ENCODE results near the gene PLCL1.
A peak's percentile ranks its signal among the peaks of the same experiment; 100 is the strongest.

Gene PLCL1

DNA sequence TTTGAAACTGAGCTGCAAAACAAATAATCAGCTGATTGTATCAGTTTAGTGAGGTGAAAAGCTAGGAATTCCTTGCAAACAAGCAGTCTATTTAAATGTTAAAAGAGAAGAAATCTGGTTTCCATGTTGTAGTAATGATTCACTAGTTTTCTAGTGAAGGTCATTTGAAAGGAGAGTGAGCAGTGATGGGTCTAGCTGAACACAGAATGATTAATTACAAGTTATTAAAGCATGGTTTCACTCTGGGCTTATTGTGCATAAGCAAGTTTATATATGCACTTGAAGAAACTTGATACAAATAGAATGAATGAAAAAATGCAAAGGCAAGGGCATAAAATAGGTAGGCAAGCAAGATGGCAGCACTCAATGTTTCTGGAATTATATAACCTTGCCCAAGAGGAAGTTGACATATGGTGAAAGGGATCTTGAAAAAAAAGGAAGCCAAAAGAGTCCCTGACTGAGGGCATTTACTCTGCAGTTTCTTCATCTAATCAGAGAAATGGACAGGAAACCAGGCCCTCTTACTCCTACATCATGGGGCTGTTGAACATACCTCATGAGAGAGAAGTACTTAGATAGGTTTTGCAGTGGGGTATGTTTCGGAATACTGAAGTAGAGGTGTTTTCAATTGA lies 53.2 kb downstream of the PLCL1 start:
- TF ChIP-seq, protein P1, sequence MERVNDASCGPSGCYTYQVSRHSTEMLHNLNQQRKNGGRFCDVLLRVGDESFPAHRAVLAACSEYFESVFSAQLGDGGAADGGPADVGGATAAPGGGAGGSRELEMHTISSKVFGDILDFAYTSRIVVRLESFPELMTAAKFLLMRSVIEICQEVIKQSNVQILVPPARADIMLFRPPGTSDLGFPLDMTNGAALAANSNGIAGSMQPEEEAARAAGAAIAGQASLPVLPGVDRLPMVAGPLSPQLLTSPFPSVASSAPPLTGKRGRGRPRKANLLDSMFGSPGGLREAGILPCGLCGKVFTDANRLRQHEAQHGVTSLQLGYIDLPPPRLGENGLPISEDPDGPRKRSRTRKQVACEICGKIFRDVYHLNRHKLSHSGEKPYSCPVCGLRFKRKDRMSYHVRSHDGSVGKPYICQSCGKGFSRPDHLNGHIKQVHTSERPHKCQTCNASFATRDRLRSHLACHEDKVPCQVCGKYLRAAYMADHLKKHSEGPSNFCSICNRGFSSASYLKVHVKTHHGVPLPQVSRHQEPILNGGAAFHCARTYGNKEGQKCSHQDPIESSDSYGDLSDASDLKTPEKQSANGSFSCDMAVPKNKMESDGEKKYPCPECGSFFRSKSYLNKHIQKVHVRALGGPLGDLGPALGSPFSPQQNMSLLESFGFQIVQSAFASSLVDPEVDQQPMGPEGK (CRISPR knock-in tag; IDR thresholded peaks at IDR 0.05; ENCODE audit: borderline replicate concordance) = no peak
- ATAC-seq = no peak; the same call in 2 of the 3 replicates

DNA sequence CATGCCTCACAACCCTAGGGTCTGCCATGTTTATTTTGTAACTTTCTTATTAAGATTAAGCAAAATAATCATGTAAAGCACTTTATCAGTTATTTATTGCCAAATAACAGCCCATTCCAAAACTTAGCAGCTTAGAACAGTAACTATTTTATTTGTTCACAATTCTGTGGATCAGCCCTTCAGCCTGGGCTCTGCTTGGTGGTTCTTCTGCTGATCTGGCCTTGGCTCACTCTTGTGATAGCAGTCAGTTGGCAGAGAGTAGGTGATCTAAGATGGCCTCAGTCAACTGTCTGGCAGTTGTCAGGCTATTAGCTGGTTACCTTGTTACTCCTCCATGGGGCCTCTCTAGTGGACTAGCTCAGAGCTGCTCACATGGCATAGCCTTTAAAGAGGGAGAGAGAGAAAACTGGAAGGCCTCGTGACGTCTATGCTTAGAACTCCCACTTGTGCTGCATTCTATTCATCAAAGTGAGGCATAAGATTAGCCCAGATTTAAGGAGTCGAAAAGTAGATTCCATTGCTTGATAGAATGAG lies 54.3 kb downstream of the PLCL1 start:
- ATAC-seq = no peak
- no peak for TF ChIP-seq ESRRG (CRISPR knock-in tag; IDR thresholded peaks at IDR 0.05)
- TF ChIP-seq, protein P2, sequence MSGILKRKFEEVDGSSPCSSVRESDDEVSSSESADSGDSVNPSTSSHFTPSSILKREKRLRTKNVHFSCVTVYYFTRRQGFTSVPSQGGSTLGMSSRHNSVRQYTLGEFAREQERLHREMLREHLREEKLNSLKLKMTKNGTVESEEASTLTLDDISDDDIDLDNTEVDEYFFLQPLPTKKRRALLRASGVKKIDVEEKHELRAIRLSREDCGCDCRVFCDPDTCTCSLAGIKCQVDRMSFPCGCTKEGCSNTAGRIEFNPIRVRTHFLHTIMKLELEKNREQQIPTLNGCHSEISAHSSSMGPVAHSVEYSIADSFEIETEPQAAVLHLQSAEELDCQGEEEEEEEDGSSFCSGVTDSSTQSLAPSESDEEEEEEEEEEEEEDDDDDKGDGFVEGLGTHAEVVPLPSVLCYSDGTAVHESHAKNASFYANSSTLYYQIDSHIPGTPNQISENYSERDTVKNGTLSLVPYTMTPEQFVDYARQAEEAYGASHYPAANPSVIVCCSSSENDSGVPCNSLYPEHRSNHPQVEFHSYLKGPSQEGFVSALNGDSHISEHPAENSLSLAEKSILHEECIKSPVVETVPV (CRISPR knock-in tag; IDR thresholded peaks at IDR 0.05) = no peak
- TF ChIP-seq SNAI2 (CRISPR knock-in tag; IDR thresholded peaks at IDR 0.05) = no peak
- TF ChIP-seq, protein P3, sequence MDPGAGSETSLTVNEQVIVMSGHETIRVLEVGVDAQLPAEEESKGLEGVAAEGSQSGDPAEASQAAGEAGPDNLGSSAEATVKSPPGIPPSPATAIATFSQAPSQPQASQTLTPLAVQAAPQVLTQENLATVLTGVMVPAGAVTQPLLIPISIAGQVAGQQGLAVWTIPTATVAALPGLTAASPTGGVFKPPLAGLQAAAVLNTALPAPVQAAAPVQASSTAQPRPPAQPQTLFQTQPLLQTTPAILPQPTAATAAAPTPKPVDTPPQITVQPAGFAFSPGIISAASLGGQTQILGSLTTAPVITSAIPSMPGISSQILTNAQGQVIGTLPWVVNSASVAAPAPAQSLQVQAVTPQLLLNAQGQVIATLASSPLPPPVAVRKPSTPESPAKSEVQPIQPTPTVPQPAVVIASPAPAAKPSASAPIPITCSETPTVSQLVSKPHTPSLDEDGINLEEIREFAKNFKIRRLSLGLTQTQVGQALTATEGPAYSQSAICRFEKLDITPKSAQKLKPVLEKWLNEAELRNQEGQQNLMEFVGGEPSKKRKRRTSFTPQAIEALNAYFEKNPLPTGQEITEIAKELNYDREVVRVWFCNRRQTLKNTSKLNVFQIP (CRISPR knock-in tag; IDR thresholded peaks at IDR 0.05; ENCODE audit: borderline replicate concordance, low read depth) = no peak
- TF ChIP-seq CSDC2 (CRISPR knock-in tag; IDR thresholded peaks at IDR 0.05) = no peak
- no peak for TF ChIP-seq ARNTL (CRISPR knock-in tag; IDR thresholded peaks at IDR 0.05; ENCODE audit: borderline replicate concordance, low read depth)
- no peak for TF ChIP-seq BACH2 (CRISPR knock-in tag; IDR thresholded peaks at IDR 0.05; ENCODE audit: borderline replicate concordance)
- TF ChIP-seq, protein P4, sequence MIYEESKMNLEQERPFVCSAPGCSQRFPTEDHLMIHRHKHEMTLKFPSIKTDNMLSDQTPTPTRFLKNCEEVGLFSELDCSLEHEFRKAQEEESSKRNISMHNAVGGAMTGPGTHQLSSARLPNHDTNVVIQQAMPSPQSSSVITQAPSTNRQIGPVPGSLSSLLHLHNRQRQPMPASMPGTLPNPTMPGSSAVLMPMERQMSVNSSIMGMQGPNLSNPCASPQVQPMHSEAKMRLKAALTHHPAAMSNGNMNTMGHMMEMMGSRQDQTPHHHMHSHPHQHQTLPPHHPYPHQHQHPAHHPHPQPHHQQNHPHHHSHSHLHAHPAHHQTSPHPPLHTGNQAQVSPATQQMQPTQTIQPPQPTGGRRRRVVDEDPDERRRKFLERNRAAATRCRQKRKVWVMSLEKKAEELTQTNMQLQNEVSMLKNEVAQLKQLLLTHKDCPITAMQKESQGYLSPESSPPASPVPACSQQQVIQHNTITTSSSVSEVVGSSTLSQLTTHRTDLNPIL (CRISPR knock-in tag; IDR thresholded peaks at IDR 0.05; ENCODE audit: low read depth) = no peak
- TF ChIP-seq ZNF565 (CRISPR knock-in tag; conservative IDR thresholded peaks at IDR 0.05; ENCODE audit: low read depth) = no peak
- no peak for TF ChIP-seq ZNF8 (CRISPR knock-in tag; IDR thresholded peaks at IDR 0.05)
- TF ChIP-seq GLIS3 (CRISPR knock-in tag; IDR thresholded peaks at IDR 0.05) = no peak
- TF ChIP-seq, protein P5, sequence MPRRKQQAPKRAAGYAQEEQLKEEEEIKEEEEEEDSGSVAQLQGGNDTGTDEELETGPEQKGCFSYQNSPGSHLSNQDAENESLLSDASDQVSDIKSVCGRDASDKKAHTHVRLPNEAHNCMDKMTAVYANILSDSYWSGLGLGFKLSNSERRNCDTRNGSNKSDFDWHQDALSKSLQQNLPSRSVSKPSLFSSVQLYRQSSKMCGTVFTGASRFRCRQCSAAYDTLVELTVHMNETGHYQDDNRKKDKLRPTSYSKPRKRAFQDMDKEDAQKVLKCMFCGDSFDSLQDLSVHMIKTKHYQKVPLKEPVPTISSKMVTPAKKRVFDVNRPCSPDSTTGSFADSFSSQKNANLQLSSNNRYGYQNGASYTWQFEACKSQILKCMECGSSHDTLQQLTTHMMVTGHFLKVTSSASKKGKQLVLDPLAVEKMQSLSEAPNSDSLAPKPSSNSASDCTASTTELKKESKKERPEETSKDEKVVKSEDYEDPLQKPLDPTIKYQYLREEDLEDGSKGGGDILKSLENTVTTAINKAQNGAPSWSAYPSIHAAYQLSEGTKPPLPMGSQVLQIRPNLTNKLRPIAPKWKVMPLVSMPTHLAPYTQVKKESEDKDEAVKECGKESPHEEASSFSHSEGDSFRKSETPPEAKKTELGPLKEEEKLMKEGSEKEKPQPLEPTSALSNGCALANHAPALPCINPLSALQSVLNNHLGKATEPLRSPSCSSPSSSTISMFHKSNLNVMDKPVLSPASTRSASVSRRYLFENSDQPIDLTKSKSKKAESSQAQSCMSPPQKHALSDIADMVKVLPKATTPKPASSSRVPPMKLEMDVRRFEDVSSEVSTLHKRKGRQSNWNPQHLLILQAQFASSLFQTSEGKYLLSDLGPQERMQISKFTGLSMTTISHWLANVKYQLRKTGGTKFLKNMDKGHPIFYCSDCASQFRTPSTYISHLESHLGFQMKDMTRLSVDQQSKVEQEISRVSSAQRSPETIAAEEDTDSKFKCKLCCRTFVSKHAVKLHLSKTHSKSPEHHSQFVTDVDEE (CRISPR knock-in tag; IDR thresholded peaks at IDR 0.05) = no peak

DNA sequence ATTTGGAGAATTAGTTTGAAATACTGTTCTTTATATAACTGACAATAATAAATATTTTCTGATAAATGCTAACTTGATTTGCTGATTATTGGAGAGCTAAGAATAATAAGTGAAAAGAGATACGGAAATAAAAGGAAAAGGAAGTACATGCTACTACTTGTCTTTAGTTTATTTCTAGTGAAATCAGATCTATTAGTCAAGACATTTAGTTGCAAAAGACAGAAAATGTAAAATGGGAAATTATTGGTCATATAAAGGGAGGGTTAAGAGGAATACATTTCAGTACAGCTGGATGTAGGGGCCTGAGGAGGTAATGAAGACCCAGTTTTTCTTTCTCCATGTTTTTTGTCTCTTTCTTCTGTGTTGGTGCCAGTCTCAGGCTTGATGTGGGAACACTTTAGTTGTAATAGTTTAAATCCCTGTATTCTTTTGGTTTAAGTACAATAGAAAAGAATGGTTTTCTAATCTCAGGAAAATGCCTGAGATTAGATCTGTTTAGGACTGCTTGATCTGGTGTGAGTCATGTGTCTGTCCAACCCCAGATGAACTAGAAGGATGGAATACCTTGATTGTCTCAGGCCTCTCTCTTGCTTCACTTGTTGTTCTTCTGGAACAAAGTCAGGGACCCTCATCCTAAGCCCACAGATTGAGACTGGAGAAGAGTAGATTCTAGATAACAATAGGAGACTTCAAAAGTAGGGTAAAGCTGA lies 58.0 kb downstream of the PLCL1 start:
- TF ChIP-seq ISL1 (CRISPR knock-in tag; IDR thresholded peaks at IDR 0.05) (peak; percentile 10; the same call in 1 of the 2 replicates), ZNF70 (CRISPR knock-in tag; IDR thresholded peaks at IDR 0.05) (no peak)
- ATAC-seq = peak; percentile 57

DNA sequence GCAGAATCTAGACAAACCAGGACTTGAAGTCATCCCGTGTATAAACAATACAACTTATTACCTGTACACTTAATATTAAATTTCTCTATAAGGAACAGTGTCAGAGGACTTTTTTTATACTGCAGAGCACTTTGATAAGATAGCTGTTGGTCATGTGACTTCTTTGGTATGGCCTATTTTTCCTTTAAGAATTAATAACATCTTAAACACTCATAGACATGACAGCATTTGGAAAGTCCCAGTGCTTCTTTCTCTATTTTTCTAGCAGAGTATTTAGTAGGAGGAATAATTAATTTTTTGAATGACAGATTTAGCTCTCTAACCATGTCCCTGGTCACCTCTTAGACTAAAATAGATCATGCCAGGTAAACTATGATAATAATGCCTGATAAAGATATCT lies 59.4 kb downstream of the PLCL1 start:
- no peak for ATAC-seq
- TF ChIP-seq ZNF8 (CRISPR knock-in tag; IDR thresholded peaks at IDR 0.05) = no peak

DNA sequence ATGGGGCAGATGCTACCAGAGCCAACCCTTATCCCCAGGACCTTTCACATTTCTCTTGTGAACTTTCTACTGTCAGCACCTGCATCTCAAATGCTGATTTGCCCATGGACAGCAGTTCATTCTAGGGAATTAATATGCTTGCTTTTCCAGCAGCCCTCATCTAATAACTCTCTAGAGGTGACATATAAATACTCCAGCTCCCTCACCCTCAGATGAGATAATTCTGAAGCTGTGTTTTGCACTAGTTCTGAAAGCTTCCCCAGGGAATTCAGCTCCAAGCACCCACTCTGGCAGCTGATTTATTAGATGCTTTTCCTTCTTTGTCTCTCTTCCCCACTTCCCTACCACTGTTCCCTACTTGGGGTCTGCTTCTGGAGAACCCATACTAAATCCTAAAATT lies 62.1 kb downstream of the PLCL1 start:
- ATAC-seq = no peak
- TF ChIP-seq ZFP3 (CRISPR knock-in tag; IDR thresholded peaks at IDR 0.05) (no peak), SNAI2 (CRISPR knock-in tag; IDR thresholded peaks at IDR 0.05) (no peak), ZFP30 (CRISPR knock-in tag; IDR thresholded peaks at IDR 0.05) (no peak), ESRRG (CRISPR knock-in tag; IDR thresholded peaks at IDR 0.05) (no peak), OSR1 (CRISPR knock-in tag; IDR thresholded peaks at IDR 0.05) (no peak), TOX (CRISPR knock-in tag; IDR thresholded peaks at IDR 0.05; ENCODE audit: borderline replicate concordance) (no peak), ARNTL (CRISPR knock-in tag; IDR thresholded peaks at IDR 0.05; ENCODE audit: borderline replicate concordance, low read depth) (no peak), PPARA (CRISPR knock-in tag; IDR thresholded peaks at IDR 0.05; ENCODE audit: borderline replicate concordance) (no peak), ZNF8 (CRISPR knock-in tag; IDR thresholded peaks at IDR 0.05) (no peak), ZNF70 (CRISPR knock-in tag; IDR thresholded peaks at IDR 0.05) (no peak), ZC3H10 (CRISPR knock-in tag; IDR thresholded peaks at IDR 0.05) (no peak), CSDC2 (CRISPR knock-in tag; IDR thresholded peaks at IDR 0.05) (no peak)
- TF ChIP-seq, protein P2 (CRISPR knock-in tag; IDR thresholded peaks at IDR 0.05) = no peak

All from SK-N-SH treated with all-trans-retinoic acid at 6 μM for 48 hours (cell line).